Measurements from ENCODE around the gene CPEB1.

The CPEB1 gene

DNA sequence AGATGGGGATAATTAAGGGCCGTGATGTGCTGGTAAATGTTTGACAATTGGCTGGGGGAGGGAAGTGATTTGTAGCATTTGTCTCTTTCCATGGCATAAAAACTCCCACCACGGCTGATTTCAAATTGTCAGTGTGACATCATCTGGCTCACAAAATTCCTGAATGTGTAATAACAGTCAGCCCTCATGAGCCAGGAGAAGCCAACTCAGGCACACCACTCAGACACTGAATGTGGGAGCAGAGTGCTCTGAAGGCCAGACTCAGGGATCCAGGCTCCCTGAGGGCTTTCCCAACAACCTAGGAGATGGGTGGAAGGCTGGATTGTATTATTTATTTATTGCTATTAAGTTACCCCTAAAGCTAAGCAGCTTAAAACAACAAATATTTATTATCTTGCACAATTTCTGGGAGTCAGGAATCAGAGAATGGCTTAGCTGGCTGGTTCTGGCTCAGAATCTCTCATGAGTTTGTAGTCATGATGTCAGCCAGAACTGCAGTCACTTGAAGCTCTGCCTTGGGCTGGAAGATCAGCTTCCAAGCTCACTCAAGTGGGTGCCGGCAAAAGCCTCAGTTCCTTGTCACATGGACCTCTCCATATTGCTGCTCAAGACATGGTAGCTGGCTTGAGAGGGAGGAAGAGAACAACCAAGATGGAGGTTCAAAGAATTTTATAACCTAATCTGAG lies 6.5 kb upstream of the CPEB1 start (continued):
- TF ChIP-seq ZFHX2 (tag by site-specific recombination; conservative IDR thresholded peaks at IDR 0.05), result peak; percentile 38
- no peak for TF ChIP-seq ZBTB26 (tag by site-specific recombination; optimal IDR thresholded peaks at IDR 0.05)
- TF ChIP-seq, protein P1, sequence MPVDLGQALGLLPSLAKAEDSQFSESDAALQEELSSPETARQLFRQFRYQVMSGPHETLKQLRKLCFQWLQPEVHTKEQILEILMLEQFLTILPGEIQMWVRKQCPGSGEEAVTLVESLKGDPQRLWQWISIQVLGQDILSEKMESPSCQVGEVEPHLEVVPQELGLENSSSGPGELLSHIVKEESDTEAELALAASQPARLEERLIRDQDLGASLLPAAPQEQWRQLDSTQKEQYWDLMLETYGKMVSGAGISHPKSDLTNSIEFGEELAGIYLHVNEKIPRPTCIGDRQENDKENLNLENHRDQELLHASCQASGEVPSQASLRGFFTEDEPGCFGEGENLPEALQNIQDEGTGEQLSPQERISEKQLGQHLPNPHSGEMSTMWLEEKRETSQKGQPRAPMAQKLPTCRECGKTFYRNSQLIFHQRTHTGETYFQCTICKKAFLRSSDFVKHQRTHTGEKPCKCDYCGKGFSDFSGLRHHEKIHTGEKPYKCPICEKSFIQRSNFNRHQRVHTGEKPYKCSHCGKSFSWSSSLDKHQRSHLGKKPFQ (tag by site-specific recombination; IDR thresholded peaks at IDR 0.05), result no peak

DNA sequence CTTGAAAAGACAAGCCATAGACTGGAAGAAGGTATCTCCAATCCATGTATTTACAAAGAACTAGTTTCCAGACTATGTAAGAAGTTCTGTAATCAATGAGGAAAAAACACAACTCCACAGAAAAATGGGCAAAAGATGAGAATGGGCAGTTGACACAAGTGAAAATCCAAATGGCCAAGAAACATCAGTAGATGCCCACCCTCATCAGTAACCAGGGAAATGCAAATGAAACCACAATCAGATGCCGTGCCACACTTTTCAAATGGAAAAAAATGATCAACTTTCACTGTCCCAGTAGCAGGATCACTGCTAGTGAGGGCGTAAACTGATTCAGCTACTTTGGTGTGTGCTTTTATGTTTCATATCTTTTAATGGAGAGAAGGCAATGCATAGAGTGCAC lies 4.5 kb upstream of the CPEB1 start:
- Histone ChIP-seq H3K4me1 (ENCODE audit: control insufficient read depth, insufficient read depth, low read length) (no peaks in the 10 kb centered on the region), H3K9me3 (ENCODE audit: control insufficient read depth, insufficient read depth, low read depth, low read length) (no peaks in the 10 kb centered on the region), H3K36me3 (ENCODE audit: control insufficient read depth in 2 of 2, insufficient read depth in 1 of 2, low read length in 2 of 2) (no peaks in the 10 kb centered on the region), H3K27ac (ENCODE audit: extremely low read depth, low read depth, low read length) (no peak overlapping the region), H3K4me3 (ENCODE audit: low read depth, low read length) (no peak overlapping the region)
- 0 out of 2 replicates have a peak, but pooled peaks have one; percentile 59 for TF ChIP-seq ZNF394 (tag by site-specific recombination; IDR thresholded peaks at IDR 0.05; ENCODE audit: borderline replicate concordance)
- TF ChIP-seq ZXDB (tag by site-specific recombination; IDR thresholded peaks at IDR 0.05), result no peak
- TF ChIP-seq ZNF48 (tag by site-specific recombination; IDR thresholded peaks at IDR 0.05), result no peak
- peak; percentile 95 for TF ChIP-seq ZNF10 (tag by site-specific recombination; IDR thresholded peaks at IDR 0.05)
- no peak for TF ChIP-seq ZFP3 (tag by site-specific recombination; IDR thresholded peaks at IDR 0.05; ENCODE audit: low read depth)
- TF ChIP-seq ZNF561 (tag by site-specific recombination; IDR thresholded peaks at IDR 0.05; ENCODE audit: borderline replicate concordance), result no peak
- no peak for TF ChIP-seq ZNF626 (tag by site-specific recombination; IDR thresholded peaks at IDR 0.05)
- no peak for TF ChIP-seq ZNF658 (tag by site-specific recombination; IDR thresholded peaks at IDR 0.05)
- no peak for TF ChIP-seq ZNF521 (tag by site-specific recombination; IDR thresholded peaks at IDR 0.05)
- ChIA-PET POLR2A (no interaction called here), CTCF (no interaction called here)

- no peak overlapping the region for H3K27ac ChIP-seq (ENCODE audit: extremely low read depth, low read depth, low read length)
- no peaks in the 10 kb centered on the region for H3K36me3 ChIP-seq (ENCODE audit: control insufficient read depth in 2 of 2, insufficient read depth in 1 of 2, low read length in 2 of 2)
- no peaks in the 10 kb centered on the region for H3K9me3 ChIP-seq (ENCODE audit: control insufficient read depth, insufficient read depth, low read depth, low read length)
- POLR2A ChIA-PET, result interaction anchor here (2.0 kb wide), 1 partner anchor 100 kb away, joined by 10 read pairs; no protein-coding TSS in a partner anchor
- TF ChIP-seq, protein P2, sequence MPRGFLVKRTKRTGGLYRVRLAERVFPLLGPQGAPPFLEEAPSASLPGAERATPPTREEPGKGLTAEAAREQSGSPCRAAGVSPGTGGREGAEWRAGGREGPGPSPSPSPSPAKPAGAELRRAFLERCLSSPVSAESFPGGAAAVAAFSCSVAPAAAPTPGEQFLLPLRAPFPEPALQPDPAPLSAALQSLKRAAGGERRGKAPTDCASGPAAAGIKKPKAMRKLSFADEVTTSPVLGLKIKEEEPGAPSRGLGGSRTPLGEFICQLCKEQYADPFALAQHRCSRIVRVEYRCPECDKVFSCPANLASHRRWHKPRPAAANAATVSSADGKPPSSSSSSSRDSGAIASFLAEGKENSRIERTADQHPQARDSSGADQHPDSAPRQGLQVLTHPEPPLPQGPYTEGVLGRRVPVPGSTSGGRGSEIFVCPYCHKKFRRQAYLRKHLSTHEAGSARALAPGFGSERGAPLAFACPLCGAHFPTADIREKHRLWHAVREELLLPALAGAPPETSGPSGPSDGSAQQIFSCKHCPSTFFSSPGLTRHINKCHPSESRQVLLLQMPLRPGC (tag by site-specific recombination; IDR thresholded peaks at IDR 0.05), result no peak
- TF ChIP-seq ZNF16 (tag by site-specific recombination; IDR thresholded peaks at IDR 0.05; ENCODE audit: low read depth), result no peak
- TF ChIP-seq ZNF768 (tag by site-specific recombination; IDR thresholded peaks at IDR 0.05), result no peak
- TF ChIP-seq SP3 (tag by site-specific recombination; IDR thresholded peaks at IDR 0.05), result no peak
- TF ChIP-seq MYNN (tag by site-specific recombination; IDR thresholded peaks at IDR 0.05; ENCODE audit: borderline replicate concordance), result no peak
- TF ChIP-seq ZNF426 (tag by site-specific recombination; IDR thresholded peaks at IDR 0.05), result no peak
- CTCF ChIA-PET, result interaction anchor here (0.6 kb wide), 2 partner anchors 98 to 119 kb away, joined by 3 to 4 read pairs; no protein-coding TSS in a partner anchor
- no peak overlapping the region for H3K4me3 ChIP-seq (ENCODE audit: low read depth, low read length)
- no peaks in the 10 kb centered on the region for H3K4me1 ChIP-seq (ENCODE audit: control insufficient read depth, insufficient read depth, low read length)
Observed at GRCh38 chr15:82650046-82650670, 3.0 kb upstream of the CPEB1 start.

All from HEK293 (cell line).